HCT116 (cell line): ENCODE measurements around the gene OR2Y1. TPM values are rescaled to one million over a fixed set of nuclear protein-coding genes. Genes with fewer than 3 reads are reported as not detected.
A peak's percentile ranks its signal among the peaks of the same experiment; 100 is the strongest.
"Not testable (repeated sequence)": the region's sequence is repeated elsewhere in the genome, so short reads cannot be mapped to it uniquely, and the experiment has no call there.

Experiments
- ATAC-seq: fragments of 200-7000 bp; cut with Tn5 transposase; 2 replicates; pipeline ENCODE4 v1.9.1; 2020; ENCODE audit warnings: mild to moderate bottlenecking, moderate library complexity
- BruUV-seq: library from RNA; stranded (reverse); fragments of 400-500 nt; replicated peaks from 2 replicates; lab custom pipeline; 2021; lab: Mats Ljungman, UMichigan
- CTCF ChIA-PET: fragments of 300-600 bp; sonication (Branson Sonifier 250); formaldehyde crosslinking; loops from one replicate; lab custom pipeline; 2021; ENCODE audit warnings: antibody characterized with exemption; lab: Charles Lee
- POLR2A ChIA-PET: fragments of 300-600, 350-600 bp; sonication (Branson Sonifier 250); formaldehyde crosslinking; loops from one replicate; lab custom pipeline; 2021; ENCODE audit warnings: antibody characterized with exemption; lab: Charles Lee
- RAD21 ChIA-PET, 2 experiments: fragments of 300-600 bp; sonication (Branson Sonifier 250); formaldehyde crosslinking; loops; one replicate each; lab custom pipeline; 2023; ENCODE audit warnings: low total read pairs in 2 of 2; ENCODE audit not compliant: uncharacterized antibody in 2 of 2, unreplicated experiment in 2 of 2, low non-redundant PET in 1 of 2; lab: Charles Lee
- DNase-seq: peaks from one replicate; pipeline ENCODE4 v3.0.0-alpha.2; 2010; ENCODE audit warnings: low read depth, low spot score
- H2AFZ ChIP-seq: fragments of 200-600 bp; shearing (Covaris generic), sonication (generic); 2 replicates; pipeline ENCODE4 v1.6.1; 2017; ENCODE audit warnings: low read depth, mixed run types, mixed read lengths, antibody characterized with exemption, low read length; ENCODE audit not compliant: poor library complexity, severe bottlenecking
- H3K27ac ChIP-seq: 2 replicates; pipeline ENCODE4 v1.5.1; 2012; ENCODE audit warnings: low read depth, low read length
- H3K27me3 ChIP-seq: fragments of 200-600 bp; sonication (generic); 2 replicates; pipeline ENCODE4 v1.6.1; 2016; ENCODE audit warnings: mixed run types, low read length, mixed read lengths; ENCODE audit not compliant: insufficient read depth
- H3K36me3 ChIP-seq, 2 experiments: fragments of 200-500 bp in 1 of 2; fragments of 200-600 bp in 1 of 2; sonication (Bioruptor generic) in 1 of 2; sonication (generic) in 1 of 2; 2 replicates each; pipeline versions ENCODE4 v1.5.1 to v1.6.1; 2014 to 2016; ENCODE audit warnings: low read length in 2 of 2, inconsistent platforms in 1 of 2, mixed read lengths in 1 of 2, mixed run types in 1 of 2; ENCODE audit not compliant: insufficient read depth in 2 of 2, control insufficient read depth in 1 of 2
- H3K4me1 ChIP-seq, 2 experiments: fragments of 200-600 bp in 1 of 2; sonication (generic) in 1 of 2; 2 replicates each; pipeline versions ENCODE4 v1.5.1 to v1.6.1; 2012 to 2017; ENCODE audit warnings: low read length in 2 of 2, inconsistent platforms in 1 of 2, mild to moderate bottlenecking in 1 of 2, mixed read lengths in 1 of 2, mixed run types in 1 of 2, moderate library complexity in 1 of 2; ENCODE audit not compliant: insufficient read depth in 2 of 2, control insufficient read depth in 1 of 2
- H3K4me2 ChIP-seq: fragments of 200-600 bp; sonication (generic); 2 replicates; pipeline ENCODE4 v1.6.1; 2017; ENCODE audit warnings: mixed run types, low read length, mixed read lengths
- H3K4me3 ChIP-seq, 2 experiments: fragments of 200-600 bp in 1 of 2; sonication (generic) in 1 of 2; replicated peaks in 1 of 2; 2 replicates each; pipeline ENCODE4 v1.5.1; 2011 to 2016; ENCODE audit warnings: low read length in 2 of 2, control low read depth in 1 of 2, low read depth in 1 of 2, mild to moderate bottlenecking in 1 of 2, mixed read lengths in 1 of 2, mixed run types in 1 of 2
- H3K79me2 ChIP-seq: fragments of 200-600 bp; sonication (generic); 2 replicates; pipeline ENCODE4 v1.6.1; 2017; ENCODE audit warnings: mild to moderate bottlenecking, mixed run types, low read length, moderate library complexity, mixed read lengths; ENCODE audit not compliant: insufficient read depth
- H3K9ac ChIP-seq: fragments of 200-600 bp; sonication (generic); 2 replicates; pipeline ENCODE4 v1.6.1; 2016; ENCODE audit warnings: low read length, mixed read lengths
- H3K9me2 ChIP-seq: fragments of 200-600 bp; sonication (generic), shearing (Covaris generic); 2 replicates; pipeline ENCODE4 v1.6.1; 2017; ENCODE audit warnings: mixed run types, mild to moderate bottlenecking, moderate library complexity; ENCODE audit not compliant: insufficient read depth
- H3K9me3 ChIP-seq, 2 experiments: fragments of 200-500 bp in 1 of 2; fragments of 200-600 bp in 1 of 2; sonication (Bioruptor generic) in 1 of 2; sonication (generic) in 1 of 2; 2 replicates each; pipeline ENCODE4 v1.6.1; 2014 to 2017; ENCODE audit warnings: low read length in 2 of 2, mixed read lengths in 2 of 2, inconsistent platforms in 1 of 2, low read depth in 1 of 2, mild to moderate bottlenecking in 1 of 2, mixed run types in 1 of 2, moderate library complexity in 1 of 2; ENCODE audit not compliant: control insufficient read depth in 1 of 2, insufficient read depth in 1 of 2
- H4K20me1 ChIP-seq: fragments of 200-600 bp; sonication (generic), shearing (Covaris generic); 2 replicates; pipeline ENCODE4 v1.6.1; 2017; ENCODE audit warnings: mixed run types, mild to moderate bottlenecking, moderate library complexity; ENCODE audit not compliant: insufficient read depth
- CEBPB ChIP-seq: IDR thresholded peaks from 2 replicates; pipeline ENCODE4 v1.6.1; 2012; ENCODE audit warnings: low read depth
- JUND ChIP-seq: IDR thresholded peaks from 2 replicates; pipeline ENCODE4 v1.6.1; 2012
- REST ChIP-seq: IDR thresholded peaks from 2 replicates; pipeline ENCODE4 v1.6.1; 2012; ENCODE audit warnings: low read depth
- SIN3A ChIP-seq: IDR thresholded peaks from 2 replicates; pipeline ENCODE4 v1.6.1; 2012; ENCODE audit warnings: low read depth
- TCF7L2 ChIP-seq: IDR thresholded peaks from 2 replicates; pipeline ENCODE4 v1.7.0; 2011; ENCODE audit warnings: borderline replicate concordance, inconsistent platforms; ENCODE audit not compliant: insufficient read depth, insufficient read length; ENCODE audit errors: extremely low read depth
- ZBTB33 ChIP-seq: IDR thresholded peaks from 2 replicates; pipeline ENCODE4 v1.6.1; 2011; ENCODE audit warnings: mild to moderate bottlenecking, low read length, moderate library complexity; ENCODE audit not compliant: insufficient replicate concordance; ENCODE audit errors: extremely low read depth
- intact Hi-C: fragments of 100-400 bp; cut with micrococcal nuclease; formaldehyde crosslinking; loops from 2 replicates; pipeline ENCODE4 v1.10.0; 2022
- total RNA-seq: library from RNA; stranded (reverse); gene quantifications from one replicate; pipeline ENCODE4 v1.2.1, GENCODE V29; 2021; ENCODE audit not compliant: unreplicated experiment

Gene OR2Y1
- total RNA-seq, 1 experiment from 2014 or later = not detected

- CTCF ChIA-PET = interaction anchor here (0.8 kb wide), 1 partner anchor 15 kb away, joined by 3 read pairs; no protein-coding TSS in a partner anchor
- no TSS peak for BruUV-seq
- Histone ChIP-seq H3K27ac (no peak overlapping the region), H3K79me2 (no peaks in the 10 kb centered on the region), H2AFZ (peak overlapping the region; percentile 57), H3K4me2 (no peak overlapping the region), H3K9me3 (no peaks in the 10 kb centered on the region), H3K36me3 (no peaks in the 10 kb centered on the region), H3K4me3 (no peak overlapping the region), H3K27me3 (no peaks in the 10 kb centered on the region), H3K9ac (no peak overlapping the region), H4K20me1 (no peaks in the 10 kb centered on the region), H3K4me1 (0 out of 4 replicates have a peak, but pooled peaks cover 2 to 5% of the 10 kb centered on the region in 2 experiments), H3K9me2 (0 out of 2 replicates have a peak, but pooled peaks cover 4% of the 10 kb centered on the region)
- ATAC-seq = no peak
- intact Hi-C loops = no loop called here
- DNase-seq = no peak
- POLR2A ChIA-PET = no interaction called here
- TF ChIP-seq ZBTB33 = no peak
- TF ChIP-seq REST = no peak
- TF ChIP-seq CEBPB = no peak
- TF ChIP-seq TCF7L2 = no peak
- no peak for TF ChIP-seq JUND
- TF ChIP-seq SIN3A = no peak
- RAD21 ChIA-PET = no interaction called here
Measured at GRCh38 chr5:180703912-180704311, 35.9 kb downstream of the OR2Y1 start.

GRCh38 chr5:180703371-180703770 lies 36.5 kb downstream of the OR2Y1 start:
- BruUV-seq, H2AFZ ChIP-seq, H4K20me1 ChIP-seq, H3K9me2 ChIP-seq, H3K27ac ChIP-seq, H3K9ac ChIP-seq, H3K36me3 ChIP-seq, intact Hi-C loops, H3K79me2 ChIP-seq, POLR2A ChIA-PET, RAD21 ChIA-PET, H3K4me1 ChIP-seq, H3K9me3 ChIP-seq, H3K27me3 ChIP-seq, H3K4me3 ChIP-seq, H3K4me2 ChIP-seq, DNase-seq, CTCF ChIA-PET, ATAC-seq: not testable (repeated sequence)

GRCh38 chr5:180700440-180700839 lies 39.4 kb downstream of the OR2Y1 start:
- H3K4me3 ChIP-seq, H2AFZ ChIP-seq, H3K4me2 ChIP-seq, H3K4me1 ChIP-seq, intact Hi-C loops, H3K27me3 ChIP-seq, DNase-seq, RAD21 ChIA-PET, H3K79me2 ChIP-seq, H3K9ac ChIP-seq, ATAC-seq, POLR2A ChIA-PET, H3K9me3 ChIP-seq, H3K9me2 ChIP-seq, H4K20me1 ChIP-seq, H3K36me3 ChIP-seq, BruUV-seq, H3K27ac ChIP-seq, CTCF ChIA-PET: not testable (repeated sequence)
